RCC 7860 (cell line): ENCODE measurements around the gene RAP1A.
"Not testable (repeated sequence)": the region's sequence is repeated elsewhere in the genome, so short reads cannot be mapped to it uniquely, and the experiment has no call there.

Experiments
- DNase-seq: peaks from one replicate; pipeline ENCODE4 v3.0.0-alpha.2; 2015; ENCODE audit warnings: low spot score
- FAIRE-seq: peaks from 2 replicates; lab custom pipeline; 2012; peaks lifted over from hg19 to GRCh38; lab: Jason Lieb, UNC

RAP1A gene

DNA sequence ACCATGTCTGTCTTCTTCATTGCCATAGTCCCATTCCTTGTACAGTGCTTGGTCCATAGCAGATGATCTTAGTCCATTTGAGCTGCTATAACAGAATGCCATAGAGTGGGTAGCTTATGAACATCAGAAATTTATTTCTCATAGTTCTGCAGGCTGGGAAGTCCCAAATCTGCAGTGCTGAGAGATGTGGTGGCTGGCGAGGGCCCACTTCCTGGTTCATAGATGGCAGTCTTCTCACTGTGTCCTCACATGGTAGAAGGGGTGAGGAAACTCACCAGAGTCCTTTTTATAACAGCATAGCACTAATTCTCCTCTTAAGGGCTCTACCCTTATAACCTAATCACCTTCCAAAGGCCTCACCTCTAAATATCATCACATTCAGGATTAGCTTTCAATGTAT lies 23.1 kb upstream of the RAP1A start:
- FAIRE-seq (no peak), DNase-seq (no peak)

DNA sequence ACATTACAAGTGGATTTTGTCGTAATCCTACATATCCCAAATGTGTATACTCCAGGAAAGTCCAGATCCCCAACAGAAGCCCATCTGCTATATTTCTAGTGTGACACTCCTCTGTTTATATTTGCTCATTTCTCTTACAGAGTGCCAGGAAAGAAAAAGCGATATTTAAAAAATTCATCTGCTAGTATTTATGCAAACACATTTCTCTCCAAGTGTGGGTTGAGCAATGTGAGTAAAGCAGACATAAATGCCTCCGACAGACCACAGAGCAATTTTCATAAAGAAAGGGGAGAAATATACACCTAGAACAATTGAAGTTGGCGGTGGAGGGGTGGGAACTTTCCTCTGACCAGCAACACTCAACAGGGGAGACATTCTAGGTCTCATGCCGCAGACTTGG lies 22.2 kb upstream of the RAP1A start:
- FAIRE-seq (no peak), DNase-seq (no peak)

DNA sequence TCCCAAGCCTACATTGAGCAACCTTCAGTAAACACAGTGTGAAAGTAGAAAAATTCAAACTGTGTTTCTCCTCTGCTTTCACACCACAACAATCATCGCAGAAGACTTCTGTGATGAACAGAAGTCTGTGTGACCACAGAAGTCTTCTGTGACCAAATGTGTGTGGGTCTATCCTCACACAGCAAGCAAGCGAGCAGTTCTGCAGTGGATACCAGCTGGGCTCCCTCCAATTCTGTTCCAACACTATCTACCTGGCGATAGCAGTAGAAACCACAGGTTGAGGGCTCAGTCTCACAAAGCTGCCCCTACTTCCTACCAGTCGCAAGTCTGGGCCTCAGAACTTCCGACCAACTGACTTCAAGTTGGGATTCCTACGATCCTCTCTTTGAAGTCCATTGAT lies 21.0 kb upstream of the RAP1A start:
- DNase-seq, result no peak
- no peak for FAIRE-seq

DNA sequence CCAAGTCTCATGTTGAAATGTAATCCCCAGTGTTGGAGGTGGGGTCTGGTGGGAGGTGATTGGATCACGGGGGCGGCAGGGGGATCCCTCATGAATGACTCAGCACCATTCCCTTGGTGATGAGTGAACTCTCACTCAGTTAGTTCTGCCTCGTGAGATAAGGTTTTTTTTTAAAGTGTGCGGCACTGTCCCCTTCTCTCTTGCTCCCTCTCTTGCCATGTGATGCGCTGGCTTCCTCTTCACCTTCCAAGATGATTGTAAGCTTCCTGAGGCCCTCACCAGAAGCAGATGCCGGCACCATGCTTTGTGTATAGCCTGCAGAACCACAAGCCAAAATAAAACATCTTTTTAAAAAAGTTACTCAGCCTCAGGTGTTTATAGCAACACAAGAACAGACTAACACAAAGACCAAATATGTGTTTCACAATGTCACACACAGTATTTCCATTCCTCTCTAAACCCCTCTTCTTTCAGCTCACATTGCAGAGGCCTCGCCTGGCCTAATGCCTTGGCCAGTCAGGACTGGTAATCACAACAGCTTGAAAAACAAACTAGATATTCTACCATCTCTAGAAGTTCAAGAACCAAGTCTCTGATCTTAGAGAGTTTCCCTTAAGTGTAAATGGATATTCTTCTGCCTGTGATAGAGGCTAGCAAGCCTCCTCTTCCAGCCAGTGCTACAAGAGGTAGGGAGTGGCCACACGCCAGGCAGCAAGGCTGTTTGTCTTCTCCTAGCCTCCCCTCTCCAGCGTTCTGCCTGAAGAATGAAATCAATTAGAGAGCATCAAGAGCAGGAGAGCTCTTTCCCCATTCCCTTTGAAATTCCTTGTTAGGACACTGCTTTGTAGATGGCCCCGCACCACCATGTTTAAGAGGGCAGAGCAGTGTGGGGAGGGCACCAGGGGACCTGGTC lies 19.6 kb upstream of the RAP1A start:
- FAIRE-seq (no peak), DNase-seq (no peak)

DNA sequence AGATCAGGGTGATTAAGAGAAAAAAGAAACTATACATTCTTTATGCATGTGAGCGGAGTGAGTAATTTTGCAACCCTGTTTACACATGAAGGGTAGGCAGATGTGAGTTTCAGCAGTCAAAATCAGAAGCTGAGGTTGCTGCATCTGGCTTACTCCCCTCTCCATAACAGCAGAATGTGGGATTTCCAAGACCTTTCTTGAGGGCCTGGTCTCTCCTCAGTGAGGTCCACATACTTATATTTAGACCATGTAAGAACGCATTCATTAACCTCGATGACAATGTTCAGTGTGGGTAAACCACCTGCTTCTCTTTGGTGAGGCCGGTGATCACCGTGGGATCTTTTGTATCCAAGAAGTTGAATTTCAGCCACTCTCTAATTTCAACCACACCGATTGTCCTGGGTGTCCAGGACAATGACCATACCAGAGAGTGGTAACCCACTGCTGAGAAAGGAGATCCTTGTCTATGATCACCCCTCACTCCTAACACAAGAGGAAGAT lies 18.7 kb upstream of the RAP1A start:
- FAIRE-seq, result no peak
- DNase-seq, result no peak

DNA sequence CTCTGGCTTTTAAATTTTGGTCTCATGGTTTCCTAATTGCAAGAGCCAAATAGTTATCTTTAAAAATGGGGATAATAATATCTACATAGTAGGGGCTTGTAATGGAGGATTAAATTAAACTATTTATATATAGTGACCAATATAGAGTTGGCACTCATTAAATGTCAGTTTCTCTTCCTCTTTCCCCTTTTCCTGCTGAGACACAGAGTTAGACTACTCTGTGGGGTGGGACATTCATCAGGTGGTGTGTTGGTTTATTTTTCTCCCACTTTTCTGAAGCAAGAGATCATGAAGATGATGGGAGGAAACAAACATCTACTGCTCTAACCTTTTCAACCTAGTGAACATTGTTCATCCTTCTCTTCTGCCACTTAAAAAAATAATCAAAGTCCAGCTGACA lies 17.3 kb upstream of the RAP1A start:
- DNase-seq, result no peak
- FAIRE-seq, result no peak

DNA sequence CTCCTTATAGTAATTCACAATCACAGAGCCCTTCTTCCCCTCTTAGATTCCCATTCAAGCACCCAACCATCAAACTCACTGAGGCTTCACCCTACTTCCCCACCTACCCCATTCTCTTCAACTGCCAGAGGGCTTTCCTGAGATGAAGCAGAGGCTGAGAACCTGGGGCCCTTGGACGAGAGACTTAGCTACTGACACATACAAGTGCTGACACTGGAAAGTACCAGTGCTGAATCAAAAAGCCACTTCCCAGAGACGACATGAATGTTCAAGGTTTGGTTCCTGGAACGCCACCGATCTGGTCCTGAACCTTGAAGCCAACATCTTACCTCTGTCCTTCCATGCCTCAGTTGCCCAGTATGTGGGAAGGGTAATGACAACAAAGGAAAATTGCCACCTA lies 16.6 kb upstream of the RAP1A start:
- no peak for DNase-seq
- FAIRE-seq, result no peak

DNA sequence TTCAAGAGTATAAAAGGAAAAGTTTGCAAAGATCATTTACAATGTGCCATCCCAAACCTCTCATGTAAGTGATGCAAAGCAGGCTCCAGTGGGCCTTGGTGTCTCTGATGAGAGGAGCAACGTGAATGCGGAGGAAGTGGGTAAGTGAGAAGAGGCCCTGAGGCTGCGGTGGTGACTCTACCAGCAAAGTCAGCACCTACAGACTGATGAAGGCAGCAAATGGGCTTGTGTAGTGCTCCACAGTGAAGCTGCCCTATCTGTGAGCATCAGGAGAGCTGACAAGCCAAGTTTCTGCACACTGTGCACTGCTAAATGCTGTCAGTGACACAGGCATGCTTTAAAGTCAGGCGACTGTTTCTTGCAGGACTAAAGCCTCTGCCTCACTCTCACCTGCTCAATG lies 15.6 kb upstream of the RAP1A start:
- DNase-seq (no peak), FAIRE-seq (no peak)

DNA sequence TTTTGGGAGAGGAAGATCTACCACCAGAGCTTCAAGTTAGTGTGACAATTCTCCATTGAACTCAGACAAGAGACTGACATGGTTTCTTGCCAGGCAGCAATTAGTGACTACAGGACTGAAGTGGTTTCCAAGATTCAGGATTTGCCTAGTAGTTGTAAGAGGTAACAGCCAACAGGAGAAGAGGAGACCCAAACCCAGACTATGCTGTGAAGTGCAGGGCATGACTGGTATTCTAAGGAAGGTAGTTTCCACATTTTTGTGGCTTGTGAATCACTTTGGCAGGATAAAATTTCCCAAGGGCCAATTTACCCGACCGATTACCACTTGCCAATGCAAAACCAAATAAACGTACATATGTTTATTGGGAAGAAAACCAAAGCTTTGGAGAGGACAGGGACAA lies 14.7 kb upstream of the RAP1A start:
- peak; percentile 90 for FAIRE-seq
- peak; percentile 88 for DNase-seq

DNA sequence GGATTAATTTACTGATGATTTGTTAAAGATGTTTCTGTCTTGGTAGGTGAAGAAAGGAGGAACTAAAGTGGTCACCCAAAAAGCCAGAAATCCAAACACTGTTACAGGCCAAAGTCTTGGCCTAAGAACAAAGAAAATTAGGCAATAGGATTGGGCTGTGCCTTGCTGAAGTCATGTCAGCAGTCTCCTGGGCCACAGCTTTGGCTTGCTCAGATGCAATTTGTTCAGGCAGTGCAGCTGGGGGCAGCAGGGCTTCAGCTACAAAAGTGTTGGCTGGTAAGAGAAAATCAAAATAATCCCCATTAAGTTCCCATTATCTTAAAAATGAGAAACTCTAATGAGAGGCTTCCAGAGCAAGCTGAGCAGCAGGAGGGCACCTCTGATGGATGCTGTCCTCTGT lies 14.0 kb upstream of the RAP1A start:
- no peak for DNase-seq
- FAIRE-seq, result no peak

DNA sequence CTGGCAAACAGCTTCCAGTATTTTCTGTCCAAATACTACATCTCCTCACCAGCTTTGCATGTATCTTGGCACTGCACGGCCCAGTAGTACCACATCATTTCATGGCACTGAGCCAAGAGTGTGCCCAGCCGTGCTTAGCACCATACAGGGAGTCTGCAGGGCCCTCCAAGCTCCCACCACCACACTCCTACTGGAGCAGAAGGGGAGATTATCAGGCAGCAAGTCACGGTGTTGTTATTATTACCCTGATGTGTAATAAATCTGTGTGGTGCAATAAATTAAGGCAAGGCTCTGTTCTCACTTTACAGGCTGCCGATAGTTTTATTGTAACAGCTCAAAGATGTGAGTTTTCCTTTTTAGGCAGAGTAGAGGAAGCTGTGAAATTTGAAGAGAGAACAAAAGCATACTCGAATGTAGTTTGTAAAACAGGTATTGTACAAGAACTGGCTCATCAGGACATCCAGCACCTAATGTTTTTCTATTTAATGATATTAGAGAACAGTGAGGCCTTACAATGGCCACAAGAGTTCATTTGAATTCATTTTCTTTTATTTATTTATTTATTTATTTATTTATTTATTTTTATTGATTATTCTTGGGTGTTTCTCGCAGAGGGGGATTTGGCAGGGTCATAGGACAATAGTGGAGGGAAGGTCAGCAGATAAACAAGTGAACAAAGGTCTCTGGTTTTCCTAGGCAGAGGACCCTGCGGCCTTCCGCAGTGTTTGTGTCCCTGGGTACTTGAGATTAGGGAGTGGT lies 13.0 kb upstream of the RAP1A start:
- peak; percentile 36 for DNase-seq

DNA sequence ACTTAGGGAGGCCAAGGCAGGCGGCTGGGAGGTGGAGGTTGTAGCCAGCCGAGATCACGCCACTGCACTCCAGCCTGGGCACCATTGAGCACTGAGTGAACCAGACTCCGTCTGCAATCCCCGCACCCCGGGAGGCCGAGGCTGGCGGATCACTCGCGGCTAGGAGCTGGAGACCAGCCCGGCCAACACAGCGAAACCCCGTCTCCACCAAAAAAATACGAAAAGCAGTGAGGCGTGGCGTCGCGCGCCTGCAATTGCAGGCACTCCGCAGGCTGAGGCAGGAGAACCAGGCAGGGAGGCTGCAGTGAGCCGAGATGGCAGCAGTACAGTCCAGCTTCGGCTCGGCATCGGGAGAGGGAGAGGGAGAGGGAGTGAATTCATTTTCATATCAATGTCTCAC lies 11.1 kb upstream of the RAP1A start:
- DNase-seq, FAIRE-seq: not testable (repeated sequence)

More for the DNA sequence above, 13.0 kb upstream of the RAP1A start:
- not testable (repeated sequence) for FAIRE-seq

DNA sequence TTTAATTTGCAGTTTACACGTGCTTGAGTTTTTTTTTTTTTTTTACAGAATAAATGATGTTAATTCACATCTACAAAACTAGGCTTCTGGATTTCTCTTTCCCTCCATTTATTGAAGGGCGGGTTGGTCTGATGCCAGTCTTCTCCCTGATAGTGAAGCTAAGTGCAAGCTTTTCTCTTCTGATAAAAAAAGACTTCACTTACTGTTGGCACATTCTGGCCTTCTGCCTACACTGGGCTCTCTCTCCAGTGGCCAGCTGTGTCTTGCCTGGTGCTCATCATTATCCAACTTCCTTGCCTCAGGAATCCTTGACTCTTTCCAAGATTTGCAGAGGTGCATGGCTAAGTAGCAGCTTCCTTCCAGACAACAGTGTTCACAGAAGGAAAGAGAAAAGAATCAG lies 7.6 kb upstream of the RAP1A start:
- FAIRE-seq, result no peak
- DNase-seq, result no peak

DNA sequence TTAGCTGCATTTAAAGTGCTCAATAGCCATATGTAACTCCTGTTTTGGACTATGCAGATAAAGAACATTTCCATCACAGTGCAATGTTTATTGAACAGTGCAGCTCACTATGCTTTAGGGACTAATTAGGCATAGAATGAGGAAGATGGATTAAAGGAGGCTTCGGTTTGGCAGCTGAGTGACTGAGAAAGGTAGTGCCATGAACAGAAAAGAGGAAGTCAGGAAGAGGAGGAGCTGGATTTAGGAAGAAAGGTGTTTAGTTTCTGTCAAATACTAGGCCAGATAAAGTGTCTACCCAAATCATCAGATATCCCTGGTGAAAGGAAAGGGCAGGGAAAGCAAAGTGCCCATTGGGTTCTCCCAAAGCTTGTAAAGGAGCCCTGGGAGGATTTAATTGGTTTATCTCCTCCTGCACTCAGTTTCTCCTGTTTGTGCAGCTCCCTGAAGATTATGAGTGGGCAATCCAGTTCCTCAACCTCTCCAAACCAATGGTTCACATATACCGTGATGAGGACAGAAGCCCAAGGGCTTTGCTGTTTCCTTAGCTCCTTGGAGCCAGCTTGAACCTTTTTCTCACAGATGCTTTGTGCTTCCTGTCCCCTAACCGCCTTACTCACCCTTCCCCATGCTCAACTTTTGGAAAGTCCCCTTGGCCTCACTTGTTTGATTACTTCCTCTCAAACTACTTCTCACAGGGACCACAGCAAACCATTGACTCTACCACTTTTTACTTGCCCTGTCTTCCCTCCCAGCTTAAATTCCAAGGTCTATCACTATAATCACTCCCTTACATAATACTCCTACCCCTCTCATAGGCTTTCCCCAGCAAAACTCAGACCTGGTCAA lies 3.5 kb upstream of the RAP1A start:
- FAIRE-seq (no peak), DNase-seq (no peak)

DNA sequence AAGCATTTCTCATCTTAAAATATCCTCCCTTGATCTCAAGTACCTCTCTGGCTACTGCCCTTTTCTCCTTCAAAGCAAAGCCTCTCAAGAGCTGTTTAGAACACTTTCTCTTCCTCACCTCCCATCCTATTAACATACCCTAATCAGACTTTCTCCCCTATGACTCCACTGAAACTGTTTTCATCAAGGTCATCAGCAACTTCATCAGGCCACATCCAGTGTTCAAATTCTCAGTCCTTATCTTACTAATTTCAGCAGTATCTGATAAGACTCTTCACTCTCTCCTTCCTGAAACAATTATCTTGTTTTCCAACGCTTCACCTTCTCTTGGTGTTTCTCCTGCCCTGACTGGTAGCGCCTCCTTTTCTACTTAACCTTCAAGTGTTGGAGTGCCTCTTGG lies 1.5 kb upstream of the RAP1A start:
- no peak for DNase-seq
- no peak for FAIRE-seq

DNA sequence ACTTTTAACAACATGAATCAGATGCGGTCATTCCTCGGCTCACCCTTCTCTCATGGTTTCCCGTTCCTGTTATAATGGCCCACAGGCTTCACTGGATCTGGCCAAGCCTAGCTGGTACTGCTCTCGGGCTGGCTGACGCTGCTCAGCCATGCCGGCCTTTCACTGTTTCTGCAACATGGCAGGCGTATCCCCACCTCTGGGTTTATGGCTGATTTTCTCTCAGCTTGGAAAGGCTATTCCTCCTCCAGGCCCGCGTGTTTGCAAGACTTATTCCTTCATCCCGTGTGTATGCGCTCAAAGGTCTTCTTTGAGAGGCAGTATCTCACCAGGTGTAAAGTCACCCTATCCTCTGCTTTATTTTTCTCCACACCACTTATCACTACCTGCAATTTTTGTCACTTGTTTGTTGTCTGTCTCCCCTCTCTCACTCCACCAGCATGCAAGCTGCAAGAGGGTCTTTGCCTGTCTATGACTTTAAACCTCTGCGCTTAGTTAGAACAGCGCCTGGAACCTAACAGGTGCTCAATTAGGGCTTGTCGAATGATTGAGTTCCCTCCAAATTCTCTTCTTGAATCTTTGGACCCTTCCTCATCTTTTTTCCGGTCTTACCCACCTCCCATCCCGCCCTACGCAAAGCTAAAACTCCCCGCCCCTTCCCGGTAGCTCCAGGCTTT lies 491 bp upstream of the RAP1A start:
- DNase-seq (no peak), FAIRE-seq (no peak)

DNA sequence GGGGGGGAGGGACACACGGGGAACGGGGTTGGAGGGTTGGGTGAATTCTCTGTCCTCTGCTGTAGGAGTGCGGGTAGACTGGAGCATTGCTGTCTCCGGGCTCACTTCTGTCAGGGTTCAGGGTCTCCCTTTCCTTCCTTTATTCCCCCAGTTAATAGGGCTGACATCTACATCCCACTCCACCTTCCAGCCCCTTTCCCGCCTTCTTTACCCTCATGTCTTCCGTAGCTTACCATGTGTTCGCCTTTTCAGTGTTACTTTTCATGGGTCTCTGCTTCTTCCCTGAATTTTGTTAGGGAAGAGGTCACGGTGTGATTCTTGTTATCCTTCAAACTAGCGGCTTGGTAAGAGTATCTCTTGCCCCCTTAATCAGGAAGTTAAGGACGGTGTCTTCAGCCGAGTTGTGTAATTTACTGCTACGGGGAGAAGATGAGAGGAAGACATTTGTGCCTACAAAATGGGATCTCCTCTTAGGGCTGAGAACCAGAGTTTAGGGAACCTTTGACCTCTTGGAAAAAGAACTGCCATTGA lies 917 bp downstream of the RAP1A start:
- no peak for DNase-seq
- FAIRE-seq, result no peak

DNA sequence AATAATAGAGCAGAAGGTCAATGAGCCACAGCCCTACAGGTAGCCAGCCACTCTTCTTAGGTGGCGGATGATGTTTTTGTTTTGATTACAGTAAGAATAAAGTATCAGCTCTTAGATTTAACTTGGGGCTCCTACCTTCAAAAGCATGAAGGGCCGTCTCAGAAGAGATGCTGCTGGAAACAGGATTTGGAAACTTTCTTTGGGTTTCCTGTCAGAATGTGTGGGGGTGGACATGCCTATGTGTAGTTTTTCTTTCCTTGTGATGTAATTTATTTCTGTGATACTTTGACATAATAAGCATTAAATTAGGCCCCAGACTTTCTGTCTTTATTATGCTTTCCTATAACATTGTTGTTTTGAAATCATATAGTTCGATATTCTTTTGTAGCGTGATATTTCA lies 1.5 kb downstream of the RAP1A start:
- FAIRE-seq (no peak), DNase-seq (no peak)

DNA sequence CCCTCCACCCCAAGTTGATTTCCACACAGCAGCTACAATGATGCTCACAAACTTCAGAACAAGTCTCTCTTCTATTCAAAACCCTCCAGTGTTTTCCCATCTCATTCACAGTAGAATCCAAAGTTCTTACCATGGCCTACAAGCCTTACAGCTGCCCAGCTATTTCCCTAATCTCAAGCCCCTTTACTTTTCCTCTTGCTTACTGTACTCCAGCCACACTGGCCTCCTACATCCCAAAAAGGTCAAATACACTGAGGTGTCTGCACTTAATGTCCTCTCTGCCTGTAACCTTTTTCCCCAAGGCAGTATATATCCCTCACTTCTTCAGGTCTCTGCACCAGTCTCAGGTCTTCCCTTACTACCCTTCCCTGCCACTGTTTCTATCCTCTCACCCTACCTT lies 2.6 kb downstream of the RAP1A start:
- no peak for FAIRE-seq

DNA sequence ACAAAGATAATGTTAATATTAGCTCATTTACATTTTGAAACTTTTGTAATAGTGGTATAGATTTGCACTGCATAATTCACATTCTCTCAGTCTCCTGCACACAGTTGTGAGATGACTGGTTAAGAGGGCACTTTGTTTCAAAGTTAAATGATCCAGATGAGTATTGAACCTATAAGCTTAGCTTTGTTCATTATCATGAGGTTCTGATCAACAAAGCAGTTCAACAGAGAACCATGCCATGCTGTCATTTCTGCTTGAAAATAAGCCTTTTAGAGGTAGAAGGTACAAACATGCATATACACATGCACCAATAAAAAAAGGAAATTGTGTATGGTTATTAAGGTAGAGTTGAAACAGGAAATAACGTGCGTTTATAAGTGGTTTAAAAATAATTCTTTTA lies 4.8 kb downstream of the RAP1A start:
- DNase-seq (no peak), FAIRE-seq (no peak)

More for the DNA sequence above, 2.6 kb downstream of the RAP1A start:
- DNase-seq, result no peak
